Measurements from ENCODE around the gene SVBP. TPM values are rescaled to one million over a fixed set of nuclear protein-coding genes. Genes with fewer than 3 reads are reported as not detected.
A peak's percentile ranks its signal among the peaks of the same experiment; 100 is the strongest.

SVBP gene
- total and polyA plus RNA-seq, 12 donors, result 11.6 to 31.7 (median 14.5) TPM

GRCh38 chr1:42848823-42849537 lies 31.8 kb upstream of the SVBP start:
- intact Hi-C loops (cut with DNase I), result no loop called here
- Histone ChIP-seq H3K4me3 (no peak overlapping the region), H3K9me3 (peaks cover 0 to 12% (median 0%) of the 10 kb centered on the region in 11 donors), H3K4me1 (peaks cover 5 to 29% (median 19%) of the 10 kb centered on the region in 9 donors), H3K27ac (no peak overlapping the region), H3K27me3 (no peaks in the 10 kb centered on the region), H3K36me3 (peaks cover 0 to 34% (median 20%) of the 10 kb centered on the region in 9 donors)
- WGBS, 2 donors, result 93 to 94% methylated on average over 2 of the region's 2 CpGs
- ATAC-seq, result no peak
- TF ChIP-seq, protein P1, sequence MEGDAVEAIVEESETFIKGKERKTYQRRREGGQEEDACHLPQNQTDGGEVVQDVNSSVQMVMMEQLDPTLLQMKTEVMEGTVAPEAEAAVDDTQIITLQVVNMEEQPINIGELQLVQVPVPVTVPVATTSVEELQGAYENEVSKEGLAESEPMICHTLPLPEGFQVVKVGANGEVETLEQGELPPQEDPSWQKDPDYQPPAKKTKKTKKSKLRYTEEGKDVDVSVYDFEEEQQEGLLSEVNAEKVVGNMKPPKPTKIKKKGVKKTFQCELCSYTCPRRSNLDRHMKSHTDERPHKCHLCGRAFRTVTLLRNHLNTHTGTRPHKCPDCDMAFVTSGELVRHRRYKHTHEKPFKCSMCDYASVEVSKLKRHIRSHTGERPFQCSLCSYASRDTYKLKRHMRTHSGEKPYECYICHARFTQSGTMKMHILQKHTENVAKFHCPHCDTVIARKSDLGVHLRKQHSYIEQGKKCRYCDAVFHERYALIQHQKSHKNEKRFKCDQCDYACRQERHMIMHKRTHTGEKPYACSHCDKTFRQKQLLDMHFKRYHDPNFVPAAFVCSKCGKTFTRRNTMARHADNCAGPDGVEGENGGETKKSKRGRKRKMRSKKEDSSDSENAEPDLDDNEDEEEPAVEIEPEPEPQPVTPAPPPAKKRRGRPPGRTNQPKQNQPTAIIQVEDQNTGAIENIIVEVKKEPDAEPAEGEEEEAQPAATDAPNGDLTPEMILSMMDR (IDR thresholded peaks at IDR 0.05), result no peak
- DNase-seq, result no peak

DNA sequence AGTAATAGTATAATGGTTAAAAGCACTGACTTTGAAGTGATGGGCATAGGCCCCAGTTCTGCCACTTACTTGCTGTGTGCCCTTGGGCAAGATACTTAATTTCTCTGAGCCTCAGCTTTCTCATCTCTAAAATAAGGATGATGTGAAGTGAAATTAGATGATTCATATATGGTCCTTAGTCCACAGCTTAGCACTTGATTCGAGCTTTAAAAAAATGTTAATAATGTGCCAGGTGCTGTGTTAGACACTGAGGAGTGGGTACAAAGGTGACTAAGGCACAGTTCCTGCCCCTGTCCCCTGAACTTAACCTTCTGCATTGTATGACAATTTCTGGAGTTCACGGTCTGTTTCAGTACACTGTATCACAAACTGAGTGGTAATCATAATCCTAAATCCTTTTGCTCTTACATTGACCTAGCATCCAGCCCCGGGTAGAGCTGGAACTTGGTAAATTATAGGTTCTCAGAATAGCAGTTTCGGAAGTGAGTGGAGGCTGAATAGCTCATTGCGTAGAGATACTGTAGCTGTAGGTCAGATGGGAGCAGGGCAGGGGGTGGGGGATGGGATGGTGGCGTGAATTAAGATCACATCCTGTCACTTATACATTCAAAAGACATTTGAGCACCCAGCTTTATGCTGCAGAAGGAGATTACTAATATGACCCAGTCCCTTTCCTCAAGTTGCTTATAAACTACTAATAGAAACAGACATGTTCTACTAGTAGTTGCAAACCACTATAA lies 30.7 kb upstream of the SVBP start:
- Histone ChIP-seq H3K27me3 (no peaks in the 10 kb centered on the region), H3K9me3 (peaks cover 0 to 12% (median 0%) of the 10 kb centered on the region in 11 donors), H3K36me3 (peaks cover 0 to 45% (median 20%) of the 10 kb centered on the region in 9 donors), H3K27ac (peak overlapping the region in 1 of 10 donors; percentile 94), H3K4me3 (peak overlapping the region in 3 of 10 donors; percentile 70 to 96 (median 73)), H3K4me1 (peaks cover 5 to 29% (median 19%) of the 10 kb centered on the region in 9 donors)
- WGBS, 2 donors, result 74 to 83% methylated on average over 6 of the region's 6 CpGs
- intact Hi-C loops (cut with DNase I), result loop anchor here in 2 of 10 donors (2.0 kb wide), 2 partner anchors 31 to 81 kb away; partner anchors contain the start of genes C1orf50 (in 1 of the 2), ERMAP (in 1 of the 2), P3H1 (in 1 of the 2) and SVBP (in 1 of the 2)
- TF ChIP-seq, protein P1 (IDR thresholded peaks at IDR 0.05), result no peak
- DNase-seq (no peak), ATAC-seq (no peak)

- WGBS, 2 donors, result 7 to 12% methylated on average over 6 of the region's 6 CpGs
- TF ChIP-seq, protein P1 (IDR thresholded peaks at IDR 0.05), result no peak
- Histone ChIP-seq H3K9me3 (peaks cover 0 to 12% (median 0%) of the 10 kb centered on the region in 11 donors), H3K4me1 (peaks cover 5 to 29% (median 19%) of the 10 kb centered on the region in 9 donors), H3K4me3 (peak overlapping the region; percentile 65 to 97 (median 87)), H3K36me3 (peaks cover 0 to 51% (median 20%) of the 10 kb centered on the region in 9 donors), H3K27me3 (no peaks in the 10 kb centered on the region), H3K27ac (peak overlapping the region in 9 of 10 donors; percentile 87 to 97 (median 92))
- ATAC-seq (peak in 2 of 8 donors; percentile 4 to 23), DNase-seq (no peak)
- intact Hi-C loops (cut with DNase I), result loop anchor here in 2 of 10 donors (2.0 kb wide), 2 partner anchors 30 to 80 kb away; partner anchors contain the start of genes C1orf50 (in 1 of the 2), ERMAP (in 1 of the 2), P3H1 (in 1 of the 2) and SVBP (in 1 of the 2)
Measured at GRCh38 chr1:42847111-42847595, 30.0 kb upstream of the SVBP start.
